HepG2 (cell line): Measurements from ENCODE around the gene DRC7. TPM values are rescaled to one million over a fixed set of nuclear protein-coding genes. Genes with fewer than 3 reads are reported as not detected.

ENCODE experiments used
- CEBPZ ChIP-seq: IDR thresholded peaks from 2 replicates; pipeline ENCODE4 v1.6.1; 2012; ENCODE audit warnings: low read length, improper control_type of control experiment
- HMGA1 ChIP-seq: sonication (generic); formaldehyde crosslinking; conservative IDR thresholded peaks from 2 replicates; pipeline ENCODE4 v1.4.0; 2020; ENCODE audit warnings: missing genetic modification reagents
- KDM1A ChIP-seq: IDR thresholded peaks from 2 replicates; pipeline ENCODE4 v1.6.1; 2016; ENCODE audit warnings: missing compliant biosample characterization
- KLF11 ChIP-seq: IDR thresholded peaks from 2 replicates; pipeline ENCODE4 v1.6.1; 2016; ENCODE audit warnings: missing compliant biosample characterization
- MXD4 ChIP-seq: IDR thresholded peaks from 2 replicates; pipeline ENCODE4 v1.6.1; 2016; ENCODE audit warnings: mild to moderate bottlenecking, missing biosample characterization, missing genetic modification reagents
- MYC ChIP-seq: sonication (generic); formaldehyde crosslinking; IDR thresholded peaks from 2 replicates; pipeline ENCODE4 v1.9.0; 2021; ENCODE audit warnings: missing genetic modification reagents, borderline replicate concordance
- SCMH1 ChIP-seq: sonication (generic); formaldehyde crosslinking; IDR thresholded peaks from 2 replicates; pipeline ENCODE4 v1.9.0; 2021; ENCODE audit warnings: missing genetic modification reagents, mild to moderate bottlenecking, borderline replicate concordance
- ZFY ChIP-seq: sonication (generic); formaldehyde crosslinking; IDR thresholded peaks from 2 replicates; pipeline ENCODE4 v1.4.0; 2020; ENCODE audit warnings: missing genetic modification reagents
- ZNF20 ChIP-seq: sonication (generic); formaldehyde crosslinking; IDR thresholded peaks from 2 replicates; pipeline ENCODE4 v1.4.0; 2020; ENCODE audit warnings: mild to moderate bottlenecking, moderate library complexity, missing genetic modification reagents
- ZNF350 ChIP-seq: sonication (generic); formaldehyde crosslinking; IDR thresholded peaks from 2 replicates; pipeline ENCODE4 v1.4.0; 2020; ENCODE audit warnings: mild to moderate bottlenecking, low read depth, missing genetic modification reagents, borderline replicate concordance
- polyA plus RNA-seq, 8 experiments: library from polyadenylated mRNA; depleted of rRNA in 3 of 8; stranded (reverse) in 7 of 8; unstranded in 1 of 8; fragments of >200 nt; fragmentation: Illumina TruSeq in 4 of 8; extraction: Trizol in 4 of 8; gene quantifications; 2 replicates each; pipeline versions ENCODE4 v1.2.1 to v1.2.3, GENCODE V29; 2011 to 2016; ENCODE audit warnings: low read depth in 4 of 8, missing spikeins in 1 of 8, mixed read lengths in 1 of 8; ENCODE audit not compliant: insufficient read depth in 1 of 8
- total RNA-seq, 5 experiments: library from RNA; depleted of rRNA; stranded (reverse); fragments of >200 nt; fragmentation: Illumina TruSeq; extraction: Trizol; gene quantifications; 2 replicates each; pipeline ENCODE4 v1.2.3, GENCODE V29; 2016; ENCODE audit warnings: low read depth in 1 of 5
- TF ChIP-seq, protein P1 (sequence below), 2 experiments: sonication (generic) in 1 of 2; formaldehyde crosslinking in 1 of 2; IDR thresholded peaks; 2 replicates each; pipeline versions ENCODE4 v1.6.1 to v1.9.0; 2014 to 2022; ENCODE audit warnings: antibody characterized with exemption in 1 of 2, borderline replicate concordance in 1 of 2, inconsistent platforms in 1 of 2, low read depth in 1 of 2, missing genetic modification reagents in 1 of 2
- TF ChIP-seq, protein P2 (sequence below): sonication (generic); formaldehyde crosslinking; IDR thresholded peaks from 2 replicates; pipeline ENCODE4 v1.4.0; 2020; ENCODE audit warnings: missing genetic modification reagents, borderline replicate concordance

Gene DRC7
- total and polyA plus RNA-seq, 2 of the 13 experiments (the other 11 are each of a cell fraction or from before 2014, with no cell fraction given), result 2.7 to 3.4 TPM

DNA sequence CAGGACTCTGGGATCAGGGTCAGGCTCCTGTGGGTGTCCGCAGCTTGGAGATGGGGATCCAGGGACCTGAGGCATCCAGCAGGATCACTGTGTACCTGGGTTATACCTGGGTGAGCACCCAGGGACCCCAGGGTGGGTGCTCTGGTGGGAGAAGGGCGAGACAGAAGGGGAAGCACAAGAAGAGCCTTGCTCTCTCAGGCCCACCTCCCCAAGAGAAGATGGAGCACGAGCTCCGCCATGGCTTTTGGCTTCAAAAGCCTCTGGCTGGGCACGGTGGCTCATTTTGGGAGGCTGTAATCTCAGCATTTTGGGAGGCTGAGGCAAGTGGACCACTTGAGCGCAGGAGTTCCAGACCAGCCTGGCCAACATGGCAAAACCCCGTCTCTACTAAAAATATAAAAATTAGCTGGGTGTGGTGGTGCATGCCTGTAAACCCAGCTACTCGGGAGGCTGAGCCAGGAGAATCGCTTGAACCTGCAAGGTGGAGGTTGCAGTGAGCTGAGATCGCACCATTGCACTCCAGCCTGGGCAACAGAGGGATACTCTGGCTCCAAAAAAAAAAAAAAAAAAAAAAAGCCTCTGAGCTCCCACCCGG lies 8.9 kb downstream of the DRC7 start (continued):
- TF ChIP-seq, protein P1, sequence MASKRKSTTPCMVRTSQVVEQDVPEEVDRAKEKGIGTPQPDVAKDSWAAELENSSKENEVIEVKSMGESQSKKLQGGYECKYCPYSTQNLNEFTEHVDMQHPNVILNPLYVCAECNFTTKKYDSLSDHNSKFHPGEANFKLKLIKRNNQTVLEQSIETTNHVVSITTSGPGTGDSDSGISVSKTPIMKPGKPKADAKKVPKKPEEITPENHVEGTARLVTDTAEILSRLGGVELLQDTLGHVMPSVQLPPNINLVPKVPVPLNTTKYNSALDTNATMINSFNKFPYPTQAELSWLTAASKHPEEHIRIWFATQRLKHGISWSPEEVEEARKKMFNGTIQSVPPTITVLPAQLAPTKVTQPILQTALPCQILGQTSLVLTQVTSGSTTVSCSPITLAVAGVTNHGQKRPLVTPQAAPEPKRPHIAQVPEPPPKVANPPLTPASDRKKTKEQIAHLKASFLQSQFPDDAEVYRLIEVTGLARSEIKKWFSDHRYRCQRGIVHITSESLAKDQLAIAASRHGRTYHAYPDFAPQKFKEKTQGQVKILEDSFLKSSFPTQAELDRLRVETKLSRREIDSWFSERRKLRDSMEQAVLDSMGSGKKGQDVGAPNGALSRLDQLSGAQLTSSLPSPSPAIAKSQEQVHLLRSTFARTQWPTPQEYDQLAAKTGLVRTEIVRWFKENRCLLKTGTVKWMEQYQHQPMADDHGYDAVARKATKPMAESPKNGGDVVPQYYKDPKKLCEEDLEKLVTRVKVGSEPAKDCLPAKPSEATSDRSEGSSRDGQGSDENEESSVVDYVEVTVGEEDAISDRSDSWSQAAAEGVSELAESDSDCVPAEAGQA (IDR thresholded peaks at IDR 0.05; ENCODE audit: low read depth), result 0 out of 2 replicates have a peak, but pooled peaks have one; percentile 6
- TF ChIP-seq, protein P1 (CRISPR knock-in tag; IDR thresholded peaks at IDR 0.05; ENCODE audit: borderline replicate concordance), result no peak
- TF ChIP-seq HMGA1 (no peak), ZNF20 (CRISPR knock-in tag) (no peak), CEBPZ (no peak), MXD4 (no peak), KLF11 (0 out of 2 replicates have a peak, but pooled peaks have one; percentile 14), ZNF350 (no peak), KDM1A (CRISPR knock-in tag) (0 out of 2 replicates have a peak, but pooled peaks have one; percentile 35), SCMH1 (CRISPR knock-in tag) (no peak), MYC (CRISPR knock-in tag) (0 out of 2 replicates have a peak, but pooled peaks have one; percentile 15), ZFY (CRISPR knock-in tag) (no peak)
- TF ChIP-seq, protein P2, sequence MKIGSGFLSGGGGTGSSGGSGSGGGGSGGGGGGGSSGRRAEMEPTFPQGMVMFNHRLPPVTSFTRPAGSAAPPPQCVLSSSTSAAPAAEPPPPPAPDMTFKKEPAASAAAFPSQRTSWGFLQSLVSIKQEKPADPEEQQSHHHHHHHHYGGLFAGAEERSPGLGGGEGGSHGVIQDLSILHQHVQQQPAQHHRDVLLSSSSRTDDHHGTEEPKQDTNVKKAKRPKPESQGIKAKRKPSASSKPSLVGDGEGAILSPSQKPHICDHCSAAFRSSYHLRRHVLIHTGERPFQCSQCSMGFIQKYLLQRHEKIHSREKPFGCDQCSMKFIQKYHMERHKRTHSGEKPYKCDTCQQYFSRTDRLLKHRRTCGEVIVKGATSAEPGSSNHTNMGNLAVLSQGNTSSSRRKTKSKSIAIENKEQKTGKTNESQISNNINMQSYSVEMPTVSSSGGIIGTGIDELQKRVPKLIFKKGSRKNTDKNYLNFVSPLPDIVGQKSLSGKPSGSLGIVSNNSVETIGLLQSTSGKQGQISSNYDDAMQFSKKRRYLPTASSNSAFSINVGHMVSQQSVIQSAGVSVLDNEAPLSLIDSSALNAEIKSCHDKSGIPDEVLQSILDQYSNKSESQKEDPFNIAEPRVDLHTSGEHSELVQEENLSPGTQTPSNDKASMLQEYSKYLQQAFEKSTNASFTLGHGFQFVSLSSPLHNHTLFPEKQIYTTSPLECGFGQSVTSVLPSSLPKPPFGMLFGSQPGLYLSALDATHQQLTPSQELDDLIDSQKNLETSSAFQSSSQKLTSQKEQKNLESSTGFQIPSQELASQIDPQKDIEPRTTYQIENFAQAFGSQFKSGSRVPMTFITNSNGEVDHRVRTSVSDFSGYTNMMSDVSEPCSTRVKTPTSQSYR, result no peak
